HEK293T (cell line): Measurements from ENCODE around the gene LCOR.

Experiments used
- CTCF ChIA-PET: fragments of 350-600 bp; formaldehyde crosslinking; extraction: SDS; loops from one replicate; lab custom pipeline; 2021; ENCODE audit warnings: antibody characterized with exemption, inconsistent platforms; lab: Yijun Ruan, JAX
- POLR2A ChIA-PET: fragments of 350-600 bp; formaldehyde crosslinking; extraction: SDS; loops from one replicate; lab custom pipeline; 2020; ENCODE audit warnings: antibody characterized with exemption, inconsistent platforms; lab: Yijun Ruan, JAX
- DNase-seq: peaks from one replicate; pipeline ENCODE4 v3.0.0; 2012; ENCODE audit warnings: mixed read lengths; ENCODE audit errors: extremely low spot score
- ARNT ChIP-seq: fragments of 450-650 bp; IDR thresholded peaks from 2 replicates; pipeline ENCODE4 v1.6.1; 2017; ENCODE audit warnings: mild to moderate bottlenecking
- BHLHE40 ChIP-seq: fragments of 450-650 bp; IDR thresholded peaks from 2 replicates; pipeline ENCODE4 v1.6.1; 2016; ENCODE audit warnings: mild to moderate bottlenecking, moderate library complexity, borderline replicate concordance
- CTBP1 ChIP-seq: fragments of 450-650 bp; IDR thresholded peaks from 2 replicates; pipeline ENCODE4 v1.6.1; 2016; ENCODE audit warnings: borderline replicate concordance
- ELF4 ChIP-seq: fragments of 450-650 bp; IDR thresholded peaks from 2 replicates; pipeline ENCODE4 v1.6.1; 2017; ENCODE audit warnings: antibody characterized with exemption
- FOXA1 ChIP-seq: fragments of 450-650 bp; IDR thresholded peaks from 2 replicates; pipeline ENCODE4 v1.6.1; 2016; ENCODE audit warnings: mild to moderate bottlenecking
- FOXK2 ChIP-seq: fragments of 450-650 bp; IDR thresholded peaks from 2 replicates; pipeline ENCODE4 v1.6.1; 2016; ENCODE audit warnings: mild to moderate bottlenecking
- FOXM1 ChIP-seq: fragments of 450-650 bp; IDR thresholded peaks from 2 replicates; pipeline ENCODE4 v1.6.1; 2017; ENCODE audit warnings: mild to moderate bottlenecking, borderline replicate concordance
- HDGF ChIP-seq: fragments of 450-650 bp; IDR thresholded peaks from 2 replicates; pipeline ENCODE4 v1.6.1; 2017; ENCODE audit warnings: antibody characterized with exemption, borderline replicate concordance
- L3MBTL2 ChIP-seq: fragments of 450-650 bp; conservative IDR thresholded peaks from 2 replicates; pipeline ENCODE4 v1.6.1; 2016; ENCODE audit warnings: mild to moderate bottlenecking
- LEF1 ChIP-seq: fragments of 450-650 bp; IDR thresholded peaks from 2 replicates; pipeline ENCODE4 v1.6.1; 2017; ENCODE audit warnings: mild to moderate bottlenecking, borderline replicate concordance
- NFRKB ChIP-seq: fragments of 450-650 bp; IDR thresholded peaks from 2 replicates; pipeline ENCODE4 v1.6.1; 2016; ENCODE audit warnings: mild to moderate bottlenecking, moderate library complexity
- PKNOX1 ChIP-seq: fragments of 450-650 bp; IDR thresholded peaks from 2 replicates; pipeline ENCODE4 v1.6.1; 2016
- SP1 ChIP-seq: fragments of 450-650 bp; IDR thresholded peaks from 2 replicates; pipeline ENCODE4 v1.6.1; 2017
- SUZ12 ChIP-seq: fragments of 450-650 bp; IDR thresholded peaks from 2 replicates; pipeline ENCODE4 v1.6.1; 2016; ENCODE audit warnings: mild to moderate bottlenecking
- TARDBP ChIP-seq: fragments of 450-650 bp; IDR thresholded peaks from 2 replicates; pipeline ENCODE4 v1.6.1; 2016
- ZNF384 ChIP-seq: fragments of 450-650 bp; IDR thresholded peaks from 2 replicates; pipeline ENCODE4 v1.6.1; 2016

LCOR gene

GRCh38 chr10:97042081-97042480 is 210.0 kb downstream of the LCOR start:
- POLR2A ChIA-PET: no interaction called here
- CTCF ChIA-PET: interaction anchor here (2.2 kb wide), 1 partner anchor 16 kb away, joined by 8 read pairs; no protein-coding TSS in a partner anchor
- no peak for DNase-seq
- TF ChIP-seq FOXA1 (no peak), FOXM1 (no peak), HDGF (no peak), BHLHE40 (no peak), LEF1 (no peak), ZNF384 (no peak), ARNT (no peak), TARDBP (no peak), PKNOX1 (no peak), L3MBTL2 (no peak), CTBP1 (no peak), SP1 (no peak), ELF4 (no peak)

GRCh38 chr10:97042716-97043562 is 210.8 kb downstream of the LCOR start:
- POLR2A ChIA-PET: no interaction called here
- DNase-seq: no peak
- CTCF ChIA-PET: interaction anchor here (2.2 kb wide), 1 partner anchor 17 kb away, joined by 8 read pairs; no protein-coding TSS in a partner anchor
- no peak for TF ChIP-seq CTBP1

- DNase-seq: no peak
- POLR2A ChIA-PET: no interaction called here
- TF ChIP-seq LEF1 (no peak), SP1 (no peak), BHLHE40 (no peak), FOXK2 (no peak), ZNF384 (no peak), SUZ12 (no peak), ARNT (no peak), FOXA1 (no peak), CTBP1 (no peak), NFRKB (no peak), L3MBTL2 (no peak), TARDBP (no peak), ELF4 (no peak), HDGF (no peak), PKNOX1 (no peak), FOXM1 (no peak)
- CTCF ChIA-PET: no interaction called here
Measured at GRCh38 chr10:97043563-97043855, 211.4 kb downstream of the LCOR start.
